Suppressor macrophage (primary cell): ENCODE results near the gene ZNF20.

ENCODE experiments used
- DNase-seq, 4 experiments: peaks; one replicate each; pipeline ENCODE4 v3.0.0-alpha.2; 2020 to 2022
- total RNA-seq, 17 experiments: gene quantifications; one replicate each; lab custom pipeline; 2026; ENCODE audit warnings: mixed read lengths in 6 of 17, inconsistent platforms in 3 of 17; lab: John Stamatoyannopoulos, UW

The ZNF20 gene
- total RNA-seq: 0 to 1.9 (median 0.28) reads per million in 17 experiments

GRCh38 chr19:12139885-12140544 is at the start of gene ZNF20:
ZNF20 (minus strand) TSS chr19:12140350; CDS start chr19:12140182, 168 bp downstream.
- peak; percentile 97 to 98 (median 98) for DNase-seq

GRCh38 chr19:12187625-12188024 is 47.5 kb upstream of the ZNF20 start:
- peak in 1 of 4 experiments; percentile 10 for DNase-seq

DNA sequence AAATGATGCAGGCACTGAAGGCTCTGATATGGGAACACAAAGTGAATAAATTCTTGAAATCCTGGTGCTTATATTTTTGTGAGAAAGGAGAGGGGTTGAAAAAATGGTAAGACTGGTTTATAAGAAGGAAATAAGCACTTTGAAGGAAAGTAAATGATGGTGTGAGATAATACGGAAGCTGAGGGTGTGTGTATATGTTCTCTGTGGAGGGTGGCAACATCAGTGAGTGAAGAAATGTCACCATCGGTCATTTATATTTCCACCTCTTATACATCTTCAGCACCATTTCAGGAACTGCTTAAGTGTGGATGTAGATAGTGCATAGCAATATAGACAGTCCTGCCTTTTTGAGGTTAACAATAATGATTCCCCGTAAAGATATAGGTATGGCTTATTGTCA is 40.2 kb upstream of the ZNF20 start:
- DNase-seq: no peak

- DNase-seq: peak; percentile 21 to 52 (median 30)
Measured at GRCh38 chr19:12166626-12167025, 26.5 kb upstream of the ZNF20 start.

DNA sequence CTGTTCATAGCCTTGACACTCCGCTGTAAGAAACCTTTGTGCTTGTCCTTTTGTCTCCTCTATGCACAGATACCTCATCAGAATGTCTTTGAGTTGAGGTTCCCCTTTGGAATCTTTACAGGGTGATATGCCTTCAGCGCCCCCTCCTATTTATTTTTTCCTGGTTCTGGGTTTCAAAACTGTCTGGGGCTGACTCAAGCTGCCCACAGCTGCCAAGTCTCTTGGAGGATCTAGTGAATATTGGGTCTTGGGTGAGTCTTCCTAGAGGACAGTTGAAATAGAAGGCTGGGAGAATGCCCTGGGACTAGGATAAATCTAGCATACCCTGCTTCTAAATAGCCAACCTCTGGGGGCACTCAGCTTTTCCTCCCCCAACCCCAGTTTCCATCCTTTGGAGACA is 23.7 kb upstream of the ZNF20 start:
- DNase-seq: peak; percentile 38 to 62 (median 48)

- peak; percentile 96 to 98 (median 97) for DNase-seq
Measured at GRCh38 chr19:12162882-12163806, 23.0 kb upstream of the ZNF20 start, which contains the start of gene ZNF136. ZNF136 (plus strand) TSS chr19:12163096; CDS start chr19:12163204, 108 bp downstream.

DNA sequence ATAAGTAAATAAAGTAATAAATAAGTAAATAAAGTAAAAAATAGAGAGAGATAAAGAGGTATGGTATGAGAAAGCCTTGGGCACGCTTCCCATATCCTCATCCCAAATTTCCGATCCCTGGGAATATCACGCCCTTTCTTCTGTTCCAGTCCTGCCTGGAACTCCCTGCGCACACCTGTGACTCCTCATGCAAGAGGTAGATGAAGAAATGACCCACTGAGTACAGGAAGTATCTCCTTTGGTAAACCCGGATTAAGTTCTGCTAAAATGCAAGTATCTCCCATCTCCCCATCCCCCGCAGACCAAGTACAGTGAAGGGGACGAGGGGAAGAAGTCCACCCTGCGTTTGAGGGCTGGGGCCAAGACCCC is 22.3 kb upstream of the ZNF20 start:
- no peak for DNase-seq

- DNase-seq: no peak
Measured at GRCh38 chr19:12159773-12160414, 19.7 kb upstream of the ZNF20 start.

DNA sequence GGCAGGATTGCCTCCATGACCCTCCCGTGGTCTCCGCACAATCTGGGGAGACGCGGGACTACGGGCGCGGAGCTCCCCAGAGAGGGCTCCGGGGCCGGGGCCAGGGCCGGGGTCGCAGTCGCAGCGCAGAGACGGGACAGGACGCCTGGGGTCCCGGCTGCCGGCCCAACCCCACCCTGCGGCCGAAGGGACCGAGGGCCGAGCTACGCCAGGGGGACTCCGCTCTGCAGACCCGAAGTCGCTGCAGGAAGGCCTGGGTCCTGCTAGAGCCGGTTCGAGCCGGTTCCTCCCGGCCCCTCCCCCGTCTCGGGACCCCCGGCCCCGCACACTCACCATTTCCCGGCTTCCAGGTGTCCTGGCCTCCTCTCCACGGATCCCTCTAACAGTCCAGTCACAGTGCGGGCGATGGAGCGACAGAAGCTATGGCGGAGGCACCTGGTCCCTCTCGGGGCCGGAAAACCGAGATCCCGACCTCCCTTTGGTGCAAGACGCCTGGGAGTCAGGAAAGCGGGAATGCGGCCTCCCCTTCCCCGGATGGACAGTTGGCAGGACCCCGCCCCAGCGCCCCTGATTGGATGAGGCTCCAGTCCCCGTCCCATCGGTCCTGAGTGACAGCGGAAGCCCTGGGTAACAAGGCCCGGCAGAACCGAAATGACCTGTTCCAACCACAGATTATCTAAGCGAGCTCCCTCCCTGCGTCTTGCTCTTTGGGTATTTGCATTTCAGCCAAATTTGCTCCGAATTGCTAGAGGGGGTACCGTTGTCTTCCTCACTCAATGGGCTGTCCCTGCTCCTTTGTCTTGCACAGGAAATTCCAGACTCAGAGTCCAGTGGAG is 16.3 kb upstream of the ZNF20 start, which contains the start of gene ZNF625:
TSS of gene ZNF625 (minus strand) at position 512 of the 836 bp plus-strand sequence. CDS start at position 336, 176 bp downstream.
- DNase-seq: peak; percentile 64 to 87 (median 74)

- DNase-seq: no peak
Measured at GRCh38 chr19:12155324-12155860, 15.2 kb upstream of the ZNF20 start.

DNA sequence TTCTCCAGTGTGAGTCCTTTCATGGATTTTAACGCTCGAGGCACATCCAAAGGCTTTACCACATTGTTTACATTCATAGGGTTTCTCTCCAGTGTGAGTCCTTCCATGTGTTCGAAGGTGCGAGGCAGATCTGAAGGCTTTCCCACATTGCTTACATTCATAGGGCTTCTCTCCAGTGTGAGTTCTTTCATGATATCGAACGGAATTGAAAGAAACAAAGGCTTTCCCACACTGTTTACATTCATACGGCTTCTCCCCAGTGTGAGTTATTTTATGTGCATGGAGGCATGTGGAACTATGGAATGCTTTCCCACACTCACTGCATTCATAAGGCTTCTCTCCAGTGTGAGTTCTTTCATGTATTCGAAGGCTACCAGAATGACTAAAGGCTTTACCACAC is 5.2 kb upstream of the ZNF20 start:
- no peak for DNase-seq

DNA sequence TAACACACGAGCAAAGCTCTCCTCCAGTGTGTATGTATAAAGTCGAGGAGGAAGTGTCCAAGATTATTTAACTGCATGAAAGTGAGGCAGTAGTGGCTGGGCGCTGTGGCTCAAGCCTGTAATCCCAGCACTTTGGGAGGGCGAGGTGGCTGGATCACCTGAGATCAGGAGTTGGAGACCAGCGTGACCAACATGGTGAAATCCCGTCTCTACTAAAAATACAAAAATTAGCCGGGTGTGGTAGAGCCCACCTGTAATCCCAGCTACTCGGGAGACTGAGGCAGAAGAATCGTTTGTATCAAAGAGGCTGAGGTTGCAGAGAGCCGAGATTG is 1.2 kb upstream of the ZNF20 start:
- no peak for DNase-seq

DNA sequence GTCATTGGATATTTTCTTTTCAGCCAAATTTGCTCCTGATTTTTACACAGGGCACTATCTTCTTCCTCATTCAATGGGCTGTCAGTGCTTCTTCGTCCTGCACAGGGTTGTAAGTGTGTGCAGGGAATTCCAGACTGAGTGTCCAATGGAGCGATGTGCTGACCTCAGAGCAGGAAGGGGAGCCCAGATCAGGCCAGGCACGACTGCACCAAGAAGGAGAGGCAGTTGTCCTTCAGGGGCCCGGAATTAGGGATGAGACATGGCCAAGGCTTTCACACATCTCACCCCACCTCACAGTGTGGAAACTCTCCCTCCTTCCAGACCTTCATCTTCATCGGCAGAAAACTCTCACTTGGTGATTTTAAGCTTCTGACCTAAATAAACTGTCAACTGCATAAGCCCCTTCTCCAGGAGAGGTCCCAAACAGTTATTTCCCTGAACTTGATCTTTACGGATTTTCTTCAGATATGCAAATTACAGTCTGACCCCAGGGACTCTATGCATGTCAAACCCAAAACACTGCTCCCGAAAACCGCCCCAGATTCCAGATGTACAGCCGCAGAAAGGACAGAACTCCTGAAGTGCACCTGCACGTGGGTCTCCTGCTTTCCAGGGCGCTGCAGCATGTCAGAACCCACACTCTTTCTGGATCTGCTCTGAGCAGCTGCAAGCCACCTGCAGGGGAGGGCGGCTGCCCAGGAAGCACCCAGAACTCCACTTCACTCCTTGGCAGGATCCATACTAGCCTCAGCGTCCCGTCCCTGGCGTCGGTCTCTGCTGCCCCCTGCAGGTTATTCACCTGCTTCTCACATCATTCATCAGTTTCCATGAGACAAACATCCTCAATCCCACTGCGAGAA is 625 bp upstream of the ZNF20 start:
- DNase-seq: peak; percentile 91 to 95 (median 94)

GRCh38 chr19:12139269-12139668 is 881 bp downstream of the ZNF20 start:
- DNase-seq: peak in 1 of 4 experiments; percentile 11

DNA sequence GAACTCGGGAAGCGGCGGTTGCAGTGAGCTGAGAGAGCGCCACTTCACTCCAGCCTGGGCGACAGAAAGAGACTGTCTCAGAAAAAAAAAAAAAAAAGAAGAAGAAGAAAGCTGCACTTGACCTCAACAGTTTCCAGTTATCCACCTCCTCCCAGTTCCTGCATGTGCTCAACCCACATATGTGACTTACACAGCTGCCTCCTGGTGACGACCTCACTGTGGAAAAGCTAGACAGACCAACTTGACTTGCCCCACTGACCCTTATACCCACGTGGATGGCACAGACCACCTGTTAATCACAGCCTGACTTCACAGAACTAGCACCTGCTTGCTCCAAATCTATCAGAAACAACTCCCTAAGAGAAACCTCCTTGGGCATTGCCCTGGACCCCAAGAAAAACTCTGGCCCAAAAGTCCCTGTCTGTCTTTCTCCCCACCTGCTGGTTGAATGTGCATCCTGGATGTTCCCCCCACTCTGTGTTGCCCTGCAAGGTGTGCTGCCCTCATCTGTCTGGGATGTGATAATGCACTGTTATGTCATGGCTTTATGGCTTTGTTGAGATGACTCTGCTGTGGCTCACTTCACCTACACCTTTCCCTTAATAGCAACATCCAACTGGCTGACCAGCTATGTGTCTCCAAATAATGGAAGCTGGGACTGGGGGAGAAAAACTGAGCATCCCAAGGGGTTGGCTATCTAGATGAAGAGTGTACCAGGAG is 2.8 kb downstream of the ZNF20 start:
- peak in 3 of 4 experiments; percentile 33 to 54 (median 37) for DNase-seq

DNA sequence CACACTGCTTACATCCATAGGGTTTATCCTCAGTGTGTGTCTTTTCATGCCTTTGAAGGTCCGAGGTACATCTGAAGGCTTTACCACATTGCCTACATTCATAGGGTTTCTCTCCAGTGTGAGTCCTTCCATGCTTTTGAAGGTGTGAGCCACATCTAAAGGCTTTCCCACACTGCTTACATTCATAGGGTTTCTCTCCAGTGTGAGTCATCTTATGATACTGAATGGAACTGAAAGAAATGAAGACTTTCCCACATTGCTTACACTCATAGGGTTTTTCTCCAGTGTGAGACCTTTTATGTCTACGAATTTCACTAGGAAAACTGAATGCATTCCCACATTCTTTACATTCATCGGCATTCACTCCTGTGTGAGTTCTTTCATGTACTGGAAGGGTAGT is 7.1 kb downstream of the ZNF20 start:
- no peak for DNase-seq

DNA sequence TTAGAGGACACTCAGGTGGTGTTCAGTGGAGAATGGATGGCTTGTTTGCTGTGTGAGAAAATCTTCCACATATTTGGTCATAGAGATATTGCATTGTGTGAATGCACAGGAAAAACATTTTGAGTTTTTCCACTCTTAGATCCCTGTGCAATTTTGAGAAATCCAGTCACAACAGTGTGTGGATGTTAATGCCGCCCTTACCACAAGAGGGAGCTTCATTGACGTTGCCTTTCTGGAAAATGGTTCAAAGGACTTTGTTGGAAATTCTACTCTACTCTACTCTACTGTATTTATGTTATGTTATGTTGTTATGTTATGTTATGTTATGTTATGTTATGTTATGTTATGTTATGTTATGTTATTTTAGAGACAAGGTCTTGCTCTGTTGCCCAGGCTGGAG is 13.4 kb downstream of the ZNF20 start:
- DNase-seq: peak; percentile 24 to 43 (median 32)

GRCh38 chr19:12117201-12117970 is 22.8 kb downstream of the ZNF20 start:
- DNase-seq: no peak

GRCh38 chr19:12113121-12113520 is 27.0 kb downstream of the ZNF20 start:
- DNase-seq: no peak
